ENCODE results near the gene MAST1. TPM values are rescaled to one million over a fixed set of nuclear protein-coding genes. Genes with fewer than 3 reads are reported as not detected.

MAST1 gene
- total RNA-seq, 2 donors from 2014 or later, result 1.3 to 2.4 TPM

DNA sequence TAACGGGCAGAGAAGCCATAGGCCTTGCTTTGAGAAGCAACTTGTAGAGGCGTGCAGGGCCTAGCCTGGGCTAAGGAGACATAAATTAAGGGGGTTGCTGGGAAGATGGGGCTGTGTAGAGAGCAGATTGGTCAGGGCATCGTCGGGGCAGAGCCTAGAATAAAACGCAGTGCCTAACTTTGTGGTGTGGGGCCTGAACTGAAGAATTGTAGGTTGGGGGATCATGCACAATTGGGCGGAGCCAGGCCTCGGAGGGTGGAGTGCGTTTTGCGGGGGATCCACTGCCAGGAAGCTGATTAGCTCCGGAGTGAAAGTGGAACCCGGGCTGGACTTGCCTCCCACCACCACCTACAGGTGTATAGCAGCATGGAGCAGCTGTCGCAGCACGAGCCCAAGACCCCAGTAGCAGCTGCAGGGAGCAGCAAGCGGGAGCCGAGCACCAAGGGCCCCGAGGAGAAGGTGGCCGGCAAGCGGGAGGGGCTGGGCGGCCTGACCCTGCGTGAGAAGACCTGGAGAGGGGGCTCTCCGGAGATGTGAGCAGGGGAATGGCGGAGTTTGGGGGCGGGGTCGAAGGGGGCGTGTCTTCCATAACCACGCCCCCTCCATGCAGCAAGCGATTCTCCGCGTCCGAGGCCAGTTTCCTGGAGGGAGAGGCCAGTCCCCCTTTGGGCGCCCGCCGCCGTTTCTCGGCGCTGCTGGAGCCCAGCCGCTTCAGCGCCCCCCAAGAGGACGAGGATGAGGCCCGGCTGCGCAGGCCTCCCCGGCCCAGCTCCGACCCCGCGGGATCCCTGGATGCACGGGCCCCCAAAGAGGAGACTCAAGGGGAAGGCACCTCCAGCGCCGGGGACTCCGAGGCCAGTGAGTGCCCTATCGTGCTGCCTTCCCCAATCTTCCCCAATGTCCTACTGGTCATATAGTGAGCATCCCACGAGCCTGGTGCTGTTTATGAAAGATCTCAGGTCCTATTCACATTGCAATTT lies 29.1 kb downstream of the MAST1 start:
- DNase-seq (ENCODE audit: low spot score), result peak; percentile 41

DNA sequence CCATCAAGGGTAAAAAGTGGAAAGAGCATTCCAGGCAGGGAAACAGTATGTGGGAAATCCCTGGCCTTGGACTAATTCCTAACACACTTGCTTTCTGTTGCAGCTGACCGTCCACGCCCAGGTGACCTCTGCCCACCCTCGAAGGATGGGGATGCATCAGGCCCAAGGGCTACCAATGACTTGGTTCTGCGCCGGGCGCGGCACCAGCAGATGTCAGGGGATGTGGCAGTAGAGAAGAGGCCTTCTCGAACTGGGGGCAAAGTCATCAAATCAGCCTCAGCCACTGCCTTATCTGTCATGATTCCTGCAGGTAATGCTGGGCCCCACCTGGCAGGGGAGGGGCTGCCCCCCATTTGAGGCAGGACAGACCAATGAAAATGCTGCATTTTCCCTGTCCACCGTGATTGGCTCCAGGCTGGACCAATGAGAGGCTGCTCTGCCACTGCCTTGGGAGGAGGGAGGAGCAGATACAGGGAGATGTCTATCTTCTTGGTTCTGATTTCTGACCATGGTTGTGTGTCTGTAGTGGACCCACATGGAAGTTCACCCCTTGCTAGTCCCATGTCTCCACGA lies 30.3 kb downstream of the MAST1 start:
- intact Hi-C loops (cut with DNase I), result no loop called here

More for the DNA sequence above, 29.1 kb downstream of the MAST1 start:
- H3K36me3 ChIP-seq, result no peaks in the 10 kb centered on the region
- TF ChIP-seq POLR2AphosphoS5 (IDR thresholded peaks at IDR 0.05) (no peak), POLR2A (IDR thresholded peaks at IDR 0.05) (peak; percentile 24)
- H3K9me3 ChIP-seq, result no peaks in the 10 kb centered on the region
- H3K4me1 ChIP-seq (replicated peaks), result no peaks in the 10 kb centered on the region
- no peaks in the 10 kb centered on the region for H3K27me3 ChIP-seq (replicated peaks; ENCODE audit: insufficient read depth)
- H3K4me3 ChIP-seq, result peak overlapping the region; percentile 19 to 28
- WGBS, result 6% methylated on average over 50 of the region's 51 CpGs
- no peak overlapping the region for H3K27ac ChIP-seq
- intact Hi-C loops (cut with DNase I), result no loop called here

DNA sequence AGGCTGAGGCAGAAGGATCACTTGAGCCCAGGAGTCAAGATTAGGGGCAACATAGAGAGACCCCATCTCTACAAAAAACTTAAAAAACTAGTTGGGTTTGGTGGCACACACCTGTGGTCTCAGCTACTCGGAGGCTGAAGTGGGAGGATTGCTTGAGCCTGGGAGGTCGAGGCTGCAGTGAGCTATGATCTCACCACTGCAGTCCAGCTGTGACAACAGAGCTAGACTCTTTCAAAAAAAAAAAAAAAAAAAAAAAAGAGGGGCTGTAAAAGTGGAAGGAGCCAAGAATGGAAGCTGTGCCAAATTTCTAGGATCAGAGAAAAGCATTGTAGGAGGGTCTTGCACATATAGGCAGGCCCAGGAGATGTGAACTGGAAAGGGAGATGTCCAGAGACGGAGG lies 33.4 kb downstream of the MAST1 start:
- H3K9me3 ChIP-seq, result no peaks in the 10 kb centered on the region
- no peaks in the 10 kb centered on the region for H3K4me1 ChIP-seq (replicated peaks)
- DNase-seq (ENCODE audit: low spot score), result no peak
- intact Hi-C loops (cut with DNase I), result no loop called here
- WGBS, result 88% methylated on average over 3 of the region's 3 CpGs
- no peak for TF ChIP-seq POLR2AphosphoS5 (IDR thresholded peaks at IDR 0.05)
- TF ChIP-seq POLR2A (IDR thresholded peaks at IDR 0.05), result no peak
- H3K27me3 ChIP-seq (replicated peaks; ENCODE audit: insufficient read depth), result no peaks in the 10 kb centered on the region
- no peak overlapping the region for H3K27ac ChIP-seq
- H3K4me3 ChIP-seq, result no peak overlapping the region
- H3K36me3 ChIP-seq, result no peaks in the 10 kb centered on the region

More for the DNA sequence above, 30.3 kb downstream of the MAST1 start:
- DNase-seq (ENCODE audit: low spot score), result no peak
- no peak overlapping the region for H3K4me3 ChIP-seq
- no peaks in the 10 kb centered on the region for H3K9me3 ChIP-seq
- H3K36me3 ChIP-seq, result no peaks in the 10 kb centered on the region
- no peaks in the 10 kb centered on the region for H3K4me1 ChIP-seq (replicated peaks)
- H3K27me3 ChIP-seq (replicated peaks; ENCODE audit: insufficient read depth), result no peaks in the 10 kb centered on the region
- TF ChIP-seq POLR2AphosphoS5 (IDR thresholded peaks at IDR 0.05) (no peak), POLR2A (IDR thresholded peaks at IDR 0.05) (no peak)
- TF ChIP-seq, protein P1, sequence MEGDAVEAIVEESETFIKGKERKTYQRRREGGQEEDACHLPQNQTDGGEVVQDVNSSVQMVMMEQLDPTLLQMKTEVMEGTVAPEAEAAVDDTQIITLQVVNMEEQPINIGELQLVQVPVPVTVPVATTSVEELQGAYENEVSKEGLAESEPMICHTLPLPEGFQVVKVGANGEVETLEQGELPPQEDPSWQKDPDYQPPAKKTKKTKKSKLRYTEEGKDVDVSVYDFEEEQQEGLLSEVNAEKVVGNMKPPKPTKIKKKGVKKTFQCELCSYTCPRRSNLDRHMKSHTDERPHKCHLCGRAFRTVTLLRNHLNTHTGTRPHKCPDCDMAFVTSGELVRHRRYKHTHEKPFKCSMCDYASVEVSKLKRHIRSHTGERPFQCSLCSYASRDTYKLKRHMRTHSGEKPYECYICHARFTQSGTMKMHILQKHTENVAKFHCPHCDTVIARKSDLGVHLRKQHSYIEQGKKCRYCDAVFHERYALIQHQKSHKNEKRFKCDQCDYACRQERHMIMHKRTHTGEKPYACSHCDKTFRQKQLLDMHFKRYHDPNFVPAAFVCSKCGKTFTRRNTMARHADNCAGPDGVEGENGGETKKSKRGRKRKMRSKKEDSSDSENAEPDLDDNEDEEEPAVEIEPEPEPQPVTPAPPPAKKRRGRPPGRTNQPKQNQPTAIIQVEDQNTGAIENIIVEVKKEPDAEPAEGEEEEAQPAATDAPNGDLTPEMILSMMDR (IDR thresholded peaks at IDR 0.05), result no peak
- H3K27ac ChIP-seq, result no peak overlapping the region
- 94% methylated on average over 10 of the region's 10 CpGs for WGBS

GRCh38 chr19:12872255-12872654 lies 33.9 kb downstream of the MAST1 start:
- Histone ChIP-seq H3K27ac (no peak overlapping the region), H3K9me3 (no peaks in the 10 kb centered on the region), H3K4me1 (replicated peaks) (no peaks in the 10 kb centered on the region), H3K4me3 (no peak overlapping the region), H3K36me3 (no peaks in the 10 kb centered on the region), H3K27me3 (replicated peaks; ENCODE audit: insufficient read depth) (no peaks in the 10 kb centered on the region)
- intact Hi-C loops (cut with DNase I), result no loop called here
- no peak for DNase-seq (ENCODE audit: low spot score)
- WGBS, result 85% methylated on average over 5 of the region's 5 CpGs
- TF ChIP-seq POLR2A (IDR thresholded peaks at IDR 0.05), result no peak
- TF ChIP-seq POLR2AphosphoS5 (IDR thresholded peaks at IDR 0.05), result no peak
- TF ChIP-seq, protein P1 (IDR thresholded peaks at IDR 0.05), result no peak

DNA sequence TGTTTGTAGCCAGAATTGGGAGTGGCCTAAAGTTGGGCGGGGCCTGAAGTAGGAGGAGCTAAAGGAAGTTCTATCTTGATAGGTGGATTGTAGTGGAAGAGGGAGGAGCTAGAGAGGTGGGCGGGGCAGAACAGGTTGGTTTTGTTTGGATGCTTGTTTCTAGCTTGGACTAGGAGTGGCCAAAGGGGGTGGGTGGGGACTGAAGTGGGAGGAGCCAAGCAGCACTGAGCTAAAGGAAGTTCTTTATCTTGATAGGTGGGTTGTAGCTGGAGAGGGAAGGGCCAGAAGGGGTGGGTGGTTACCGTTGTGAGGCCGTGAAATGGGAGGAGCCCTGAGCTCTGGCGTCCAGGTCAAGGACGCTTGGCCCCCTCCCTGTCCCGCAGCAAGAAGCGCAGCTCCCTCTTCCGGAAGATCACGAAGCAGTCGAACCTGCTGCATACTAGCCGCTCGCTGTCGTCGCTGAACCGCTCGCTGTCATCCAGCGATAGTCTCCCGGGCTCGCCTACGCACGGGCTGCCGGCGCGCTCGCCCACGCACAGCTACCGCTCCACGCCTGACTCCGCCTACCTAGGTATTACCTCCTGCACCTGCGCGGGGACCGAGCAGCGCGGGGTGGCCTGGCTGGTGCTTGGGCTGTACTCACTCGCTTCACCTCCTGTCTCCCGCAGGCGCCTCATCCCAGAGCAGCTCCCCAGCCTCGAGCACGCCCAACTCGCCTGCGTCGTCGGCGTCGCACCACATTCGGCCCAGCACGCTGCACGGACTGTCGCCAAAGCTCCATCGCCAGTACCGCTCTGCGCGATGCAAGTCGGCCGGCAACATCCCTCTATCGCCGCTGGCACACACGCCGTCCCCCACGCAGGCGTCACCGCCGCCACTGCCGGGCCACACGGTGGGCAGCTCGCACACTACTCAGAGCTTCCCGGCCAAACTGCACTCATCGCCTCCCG lies 34.9 kb downstream of the MAST1 start:
- Histone ChIP-seq H3K36me3 (no peaks in the 10 kb centered on the region), H3K27me3 (replicated peaks; ENCODE audit: insufficient read depth) (no peaks in the 10 kb centered on the region), H3K4me1 (replicated peaks) (no peaks in the 10 kb centered on the region), H3K27ac (no peak overlapping the region), H3K9me3 (no peaks in the 10 kb centered on the region), H3K4me3 (peak overlapping the region in 1 of 2 donors; percentile 18)
- intact Hi-C loops (cut with DNase I), result no loop called here
- 81% methylated on average over 70 of the region's 70 CpGs for WGBS
- TF ChIP-seq POLR2AphosphoS5 (IDR thresholded peaks at IDR 0.05), result no peak
- TF ChIP-seq POLR2A (IDR thresholded peaks at IDR 0.05), result no peak
- TF ChIP-seq, protein P1 (IDR thresholded peaks at IDR 0.05), result no peak
- DNase-seq (ENCODE audit: low spot score), result peak; percentile 35

All from prostate gland (tissue), 2 donors.